ENCODE data around the gene SYNGR1. TPM values are rescaled to one million over a fixed set of nuclear protein-coding genes. Genes with fewer than 3 reads are reported as not detected.
"Not testable (repeated sequence)": the region's sequence is repeated elsewhere in the genome, so short reads cannot be mapped to it uniquely, and the experiment has no call there.

SYNGR1 gene
- total RNA-seq, 1 donor: 14.2 TPM

DNA sequence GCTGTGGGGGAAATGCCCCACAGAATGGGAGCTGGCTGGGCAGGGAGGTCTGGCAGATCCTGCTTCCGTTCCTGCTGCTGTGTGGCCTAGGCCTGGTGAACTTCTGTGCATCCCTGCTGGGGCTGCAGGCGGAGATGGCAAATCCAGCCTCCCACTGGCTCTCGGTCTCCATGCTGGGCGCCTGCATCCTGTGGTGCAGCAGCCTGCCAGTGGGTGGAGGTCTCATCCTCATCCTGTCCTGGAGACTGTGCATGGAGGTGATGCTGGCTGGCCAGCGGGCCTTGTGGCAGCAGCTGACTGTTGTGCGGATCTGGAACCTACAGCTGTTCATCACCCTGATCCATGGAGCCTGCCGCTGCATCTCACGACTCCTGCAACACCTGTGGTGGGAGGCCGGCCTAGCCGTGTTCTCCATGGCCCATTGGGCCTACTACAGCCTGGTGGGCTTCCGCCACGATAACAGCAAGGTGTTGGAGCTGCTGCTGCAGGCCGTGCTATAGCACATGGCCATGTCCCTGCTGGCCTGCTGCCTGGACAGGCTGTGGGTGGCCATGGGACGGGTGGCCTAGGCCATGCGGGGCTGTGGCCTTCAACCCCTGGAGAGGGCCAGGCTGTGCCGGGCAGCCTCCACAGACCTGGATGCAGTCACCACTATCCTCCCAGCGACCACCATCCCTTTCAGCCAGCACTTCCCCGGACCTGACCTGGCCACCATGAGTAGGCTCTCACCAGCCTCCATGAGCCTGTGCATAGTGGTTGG, 21.6 kb upstream of the SYNGR1 start:
- no peak for DNase-seq (ENCODE audit: low read depth)
- TF ChIP-seq, protein P1, sequence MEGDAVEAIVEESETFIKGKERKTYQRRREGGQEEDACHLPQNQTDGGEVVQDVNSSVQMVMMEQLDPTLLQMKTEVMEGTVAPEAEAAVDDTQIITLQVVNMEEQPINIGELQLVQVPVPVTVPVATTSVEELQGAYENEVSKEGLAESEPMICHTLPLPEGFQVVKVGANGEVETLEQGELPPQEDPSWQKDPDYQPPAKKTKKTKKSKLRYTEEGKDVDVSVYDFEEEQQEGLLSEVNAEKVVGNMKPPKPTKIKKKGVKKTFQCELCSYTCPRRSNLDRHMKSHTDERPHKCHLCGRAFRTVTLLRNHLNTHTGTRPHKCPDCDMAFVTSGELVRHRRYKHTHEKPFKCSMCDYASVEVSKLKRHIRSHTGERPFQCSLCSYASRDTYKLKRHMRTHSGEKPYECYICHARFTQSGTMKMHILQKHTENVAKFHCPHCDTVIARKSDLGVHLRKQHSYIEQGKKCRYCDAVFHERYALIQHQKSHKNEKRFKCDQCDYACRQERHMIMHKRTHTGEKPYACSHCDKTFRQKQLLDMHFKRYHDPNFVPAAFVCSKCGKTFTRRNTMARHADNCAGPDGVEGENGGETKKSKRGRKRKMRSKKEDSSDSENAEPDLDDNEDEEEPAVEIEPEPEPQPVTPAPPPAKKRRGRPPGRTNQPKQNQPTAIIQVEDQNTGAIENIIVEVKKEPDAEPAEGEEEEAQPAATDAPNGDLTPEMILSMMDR (IDR thresholded peaks at IDR 0.05; ENCODE audit: insufficient read depth, low read length): no peak
- H3K4me3 ChIP-seq (ENCODE audit: low read depth, low read length): no peak overlapping the region

DNA sequence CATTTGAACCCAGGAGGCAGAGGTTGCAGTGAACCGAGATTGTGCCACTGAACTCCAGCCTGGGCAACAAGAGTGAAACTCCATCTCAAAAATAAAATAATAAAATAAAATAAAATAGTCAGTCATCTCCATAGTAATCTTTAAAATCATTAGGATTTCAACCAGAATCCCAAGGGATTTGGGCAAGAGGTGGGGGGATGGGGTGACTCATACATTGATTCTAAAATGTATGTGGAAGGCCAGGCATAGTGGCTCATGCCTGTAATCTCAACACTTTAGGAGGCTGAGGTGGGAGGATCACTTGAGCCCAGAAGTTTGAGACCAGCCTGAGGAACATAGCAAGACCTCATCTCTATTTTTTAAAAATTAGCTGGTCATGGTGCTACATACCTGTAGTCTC, 19.2 kb upstream of the SYNGR1 start:
- DNase-seq (ENCODE audit: low read depth); H3K4me3 ChIP-seq (ENCODE audit: low read depth, low read length): not testable (repeated sequence)

DNA sequence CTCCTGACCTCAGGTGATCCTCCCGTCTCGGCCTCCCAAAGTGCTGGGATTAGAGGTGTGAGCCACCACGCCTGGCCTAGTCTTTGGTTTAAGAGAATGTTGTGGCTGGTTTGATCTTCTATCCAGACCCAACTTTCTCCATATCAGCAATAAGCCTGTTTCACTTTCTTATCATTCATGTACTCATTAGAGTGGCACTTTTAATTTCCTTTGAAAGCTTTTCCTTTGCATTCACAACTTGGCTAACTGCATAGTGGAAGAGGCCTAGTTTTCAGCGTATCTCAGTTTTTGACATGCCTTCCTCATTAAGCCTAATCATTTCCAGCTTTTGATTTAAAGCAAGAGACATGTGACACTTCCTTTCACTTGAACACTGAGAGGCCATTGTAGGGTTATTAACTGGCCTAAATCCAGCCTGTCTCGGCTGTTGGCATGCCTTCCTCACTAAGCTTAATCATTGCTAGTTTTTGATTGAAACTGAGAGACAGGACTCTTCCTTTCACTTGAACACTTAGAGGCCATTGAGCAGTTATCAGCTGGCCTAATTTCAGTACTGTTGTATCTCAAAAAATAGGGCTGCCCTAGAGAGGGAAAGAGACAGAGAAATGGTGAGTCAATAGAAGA, 17.2 kb upstream of the SYNGR1 start:
- H3K4me3 ChIP-seq (ENCODE audit: low read depth, low read length): no peak overlapping the region
- peak; percentile 40 for DNase-seq (ENCODE audit: low read depth)
- TF ChIP-seq, protein P1 (IDR thresholded peaks at IDR 0.05; ENCODE audit: insufficient read depth, low read length): no peak

GRCh38 chr22:39336411-39336810, 13.4 kb upstream of the SYNGR1 start:
- TF ChIP-seq, protein P1 (IDR thresholded peaks at IDR 0.05; ENCODE audit: insufficient read depth, low read length): no peak
- H3K4me3 ChIP-seq (ENCODE audit: low read depth, low read length): no peak overlapping the region
- DNase-seq (ENCODE audit: low read depth): no peak

GRCh38 chr22:39339775-39340174, 10.0 kb upstream of the SYNGR1 start:
- not testable (repeated sequence) for H3K4me3 ChIP-seq (ENCODE audit: low read depth, low read length)
- DNase-seq (ENCODE audit: low read depth): peak; percentile 70

- DNase-seq (ENCODE audit: low read depth): no peak
- TF ChIP-seq, protein P1 (IDR thresholded peaks at IDR 0.05; ENCODE audit: insufficient read depth, low read length): no peak
Observed at GRCh38 chr22:39341179-39341578, 8.6 kb upstream of the SYNGR1 start.

GRCh38 chr22:39343259-39344045, 6.3 kb upstream of the SYNGR1 start:
- peak; percentile 69 for DNase-seq (ENCODE audit: low read depth)
- TF ChIP-seq, protein P1 (IDR thresholded peaks at IDR 0.05; ENCODE audit: insufficient read depth, low read length): peak; percentile 94
- H3K4me3 ChIP-seq (ENCODE audit: low read depth, low read length): no peak overlapping the region

More at GRCh38 chr22:39341179-39341578, 8.6 kb upstream of the SYNGR1 start:
- no peak overlapping the region for H3K4me3 ChIP-seq (ENCODE audit: low read depth, low read length)
